Fibroblast of lung (primary cell): ENCODE data around the gene WBP1L. TPM values are rescaled to one million over a fixed set of nuclear protein-coding genes. Genes with fewer than 3 reads are reported as not detected.

Experiments used
- DNase-seq, 2 donors: peaks; one replicate each; pipeline versions ENCODE4 v3.0.0 to v3.0.0-alpha.2; 2010; ENCODE audit warnings: low read depth in 2 of 2
- H2AFZ ChIP-seq: 2 replicates; pipeline ENCODE4 v1.5.1; 2012; ENCODE audit warnings: low read length, control low read depth, inconsistent platforms
- H3K27ac ChIP-seq: 2 replicates; pipeline ENCODE4 v1.5.1; 2011; ENCODE audit warnings: low read length, control low read depth; ENCODE audit not compliant: insufficient read depth
- H3K27me3 ChIP-seq: 2 replicates; pipeline ENCODE4 v1.5.1; 2011; ENCODE audit warnings: mild to moderate bottlenecking, low read length; ENCODE audit not compliant: control insufficient read depth, insufficient read depth
- H3K36me3 ChIP-seq: 2 replicates; pipeline ENCODE4 v1.5.1; 2011; ENCODE audit warnings: low read length; ENCODE audit not compliant: control insufficient read depth, insufficient read depth
- H3K4me1 ChIP-seq: 2 replicates; pipeline ENCODE4 v1.5.1; 2011; ENCODE audit warnings: low read length; ENCODE audit not compliant: control insufficient read depth, insufficient read depth; ENCODE audit errors: extremely low read depth
- H3K4me2 ChIP-seq: 2 replicates; pipeline ENCODE4 v1.5.1; 2011; ENCODE audit warnings: low read length, control low read depth; ENCODE audit not compliant: insufficient read depth; ENCODE audit errors: extremely low read depth
- H3K4me3 ChIP-seq, 4 experiments: fragments of 200-600 bp in 1 of 4; sonication (generic) in 1 of 4; replicated peaks in 1 of 4; 2 replicates each; pipeline ENCODE4 v1.5.1; 2011 to 2016; ENCODE audit warnings: low read length in 4 of 4, low read depth in 3 of 4, mild to moderate bottlenecking in 3 of 4, control low read depth in 2 of 4, inconsistent platforms in 1 of 4, mixed read lengths in 1 of 4; ENCODE audit not compliant: insufficient read depth in 1 of 4; ENCODE audit errors: control extremely low read depth in 1 of 4
- H3K79me2 ChIP-seq: 2 replicates; pipeline ENCODE4 v1.5.1; 2012; ENCODE audit warnings: mild to moderate bottlenecking, low read length, inconsistent platforms; ENCODE audit not compliant: control insufficient read depth, insufficient read depth
- H3K9ac ChIP-seq: 2 replicates; pipeline ENCODE4 v1.5.1; 2011; ENCODE audit warnings: mild to moderate bottlenecking, low read length, control low read depth; ENCODE audit not compliant: insufficient read depth
- H3K9me3 ChIP-seq: 2 replicates; pipeline ENCODE4 v1.5.1; 2012; ENCODE audit warnings: low read depth, low read length; ENCODE audit not compliant: control insufficient read depth, insufficient read depth
- H4K20me1 ChIP-seq: 2 replicates; pipeline ENCODE4 v1.5.1; 2011; ENCODE audit warnings: low read length; ENCODE audit not compliant: control insufficient read depth, insufficient read depth; ENCODE audit errors: extremely low read depth
- CTCF ChIP-seq, 2 donors: IDR thresholded peaks in 1 of 2; conservative IDR thresholded peaks in 1 of 2; 1 replicate in 1 of 2; 2 replicates in 1 of 2; pipeline ENCODE4 v1.5.1; 2011 to 2012; ENCODE audit warnings: low read length in 2 of 2, control low read depth in 1 of 2, inconsistent platforms in 1 of 2, low read depth in 1 of 2, mild to moderate bottlenecking in 1 of 2
- EZH2 ChIP-seq: IDR thresholded peaks from 2 replicates; pipeline ENCODE4 v1.5.1; 2012; ENCODE audit warnings: low read length, control low read depth, mild to moderate bottlenecking; ENCODE audit errors: missing control alignments
- polyA plus RNA-seq, 2 donors: library from polyadenylated mRNA; depleted of rRNA in 1 of 2; stranded (reverse) in 1 of 2; unstranded in 1 of 2; fragments of >200 nt; gene quantifications; 2 replicates each; pipeline ENCODE4 v1.2.1, GENCODE V29; 2011 to 2012; ENCODE audit warnings: missing spikeins in 1 of 2
- total RNA-seq: library from RNA; depleted of rRNA; stranded (reverse); fragments of >200 nt; gene quantifications from 2 replicates; pipeline ENCODE4 v1.2.1, GENCODE V29; 2014

WBP1L gene
- total and polyA plus RNA-seq, 2 donors (not counting 1 experiment from before 2014, with no cell fraction given): 36.8 to 40.0 TPM

GRCh38 chr10:102813017-102813541 is 69.3 kb downstream of the WBP1L start:
- Histone ChIP-seq H3K36me3 (peaks cover 15% of the 10 kb centered on the region), H3K27ac (no peak overlapping the region), H3K4me2 (no peak overlapping the region), H3K4me1 (peaks cover 22% of the 10 kb centered on the region), H3K79me2 (no peaks in the 10 kb centered on the region), H3K9ac (no peak overlapping the region), H3K4me3 (no peak overlapping the region), H2AFZ (no peak overlapping the region), H3K9me3 (no peaks in the 10 kb centered on the region), H4K20me1 (no peaks in the 10 kb centered on the region), H3K27me3 (no peaks in the 10 kb centered on the region)
- no peak for DNase-seq
- TF ChIP-seq EZH2 (no peak), CTCF (conservative IDR thresholded peaks at IDR 0.05 in 1 of 2, IDR thresholded peaks at IDR 0.05 in 1 of 2; ENCODE audit: low read depth in 1 of 2, low read length in 2 of 2) (no peak)

- Histone ChIP-seq H3K27me3 (no peaks in the 10 kb centered on the region), H3K79me2 (no peaks in the 10 kb centered on the region), H3K9me3 (no peaks in the 10 kb centered on the region), H3K4me2 (no peak overlapping the region), H3K4me1 (peaks cover 22% of the 10 kb centered on the region), H3K36me3 (peaks cover 15% of the 10 kb centered on the region), H4K20me1 (no peaks in the 10 kb centered on the region), H2AFZ (no peak overlapping the region), H3K27ac (peak overlapping the region; percentile 94), H3K4me3 (no peak overlapping the region), H3K9ac (no peak overlapping the region)
- TF ChIP-seq EZH2 (no peak), CTCF (conservative IDR thresholded peaks at IDR 0.05 in 1 of 2, IDR thresholded peaks at IDR 0.05 in 1 of 2; ENCODE audit: low read depth in 1 of 2, low read length in 2 of 2) (no peak)
- DNase-seq: peak; percentile 40 to 57
Observed at GRCh38 chr10:102813734-102814452, 70.1 kb downstream of the WBP1L start.

GRCh38 chr10:102814453-102814871 is 70.7 kb downstream of the WBP1L start:
- H2AFZ ChIP-seq: no peak overlapping the region
- H3K4me1 ChIP-seq: peaks cover 22% of the 10 kb centered on the region
- H3K27me3 ChIP-seq: no peaks in the 10 kb centered on the region
- no peaks in the 10 kb centered on the region for H4K20me1 ChIP-seq
- no peaks in the 10 kb centered on the region for H3K79me2 ChIP-seq
- TF ChIP-seq CTCF (conservative IDR thresholded peaks at IDR 0.05 in 1 of 2, IDR thresholded peaks at IDR 0.05 in 1 of 2; ENCODE audit: low read depth in 1 of 2, low read length in 2 of 2) (no peak), EZH2 (no peak)
- H3K9ac ChIP-seq: no peak overlapping the region
- H3K36me3 ChIP-seq: peaks cover 15% of the 10 kb centered on the region
- H3K27ac ChIP-seq: peak overlapping the region; percentile 94
- no peaks in the 10 kb centered on the region for H3K9me3 ChIP-seq
- no peak overlapping the region for H3K4me2 ChIP-seq
- peak; percentile 27 to 75 for DNase-seq
- H3K4me3 ChIP-seq: no peak overlapping the region
